Gastrocnemius medialis (tissue), 4 donors: ENCODE data around the gene TTLL1.

Experiments
- POLR2A ChIP-seq, 2 donors: fragments of 450-650 bp; IDR thresholded peaks; one replicate each; pipeline ENCODE4 v1.6.1; 2017; ENCODE audit warnings: antibody characterized with exemption in 2 of 2, mild to moderate bottlenecking in 2 of 2, moderate library complexity in 2 of 2
- TF ChIP-seq, protein P1 (sequence below), 5 experiments: fragments of 450-650 bp in 3 of 5; fragments of 200-600 bp in 2 of 5; sonication (generic) in 2 of 5; IDR thresholded peaks in 4 of 5; conservative IDR thresholded peaks in 1 of 5; 1 replicate in 4 of 5; 2 replicates in 1 of 5; pipeline ENCODE4 v1.5.1; 2016 to 2019; ENCODE audit warnings: antibody characterized with exemption in 5 of 5, mild to moderate bottlenecking in 3 of 5, moderate library complexity in 3 of 5

- TF ChIP-seq, protein P1, sequence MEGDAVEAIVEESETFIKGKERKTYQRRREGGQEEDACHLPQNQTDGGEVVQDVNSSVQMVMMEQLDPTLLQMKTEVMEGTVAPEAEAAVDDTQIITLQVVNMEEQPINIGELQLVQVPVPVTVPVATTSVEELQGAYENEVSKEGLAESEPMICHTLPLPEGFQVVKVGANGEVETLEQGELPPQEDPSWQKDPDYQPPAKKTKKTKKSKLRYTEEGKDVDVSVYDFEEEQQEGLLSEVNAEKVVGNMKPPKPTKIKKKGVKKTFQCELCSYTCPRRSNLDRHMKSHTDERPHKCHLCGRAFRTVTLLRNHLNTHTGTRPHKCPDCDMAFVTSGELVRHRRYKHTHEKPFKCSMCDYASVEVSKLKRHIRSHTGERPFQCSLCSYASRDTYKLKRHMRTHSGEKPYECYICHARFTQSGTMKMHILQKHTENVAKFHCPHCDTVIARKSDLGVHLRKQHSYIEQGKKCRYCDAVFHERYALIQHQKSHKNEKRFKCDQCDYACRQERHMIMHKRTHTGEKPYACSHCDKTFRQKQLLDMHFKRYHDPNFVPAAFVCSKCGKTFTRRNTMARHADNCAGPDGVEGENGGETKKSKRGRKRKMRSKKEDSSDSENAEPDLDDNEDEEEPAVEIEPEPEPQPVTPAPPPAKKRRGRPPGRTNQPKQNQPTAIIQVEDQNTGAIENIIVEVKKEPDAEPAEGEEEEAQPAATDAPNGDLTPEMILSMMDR (IDR thresholded peaks at IDR 0.05 in 4 of 5, conservative IDR thresholded peaks at IDR 0.05 in 1 of 5), result no peak
- no peak for TF ChIP-seq POLR2A (IDR thresholded peaks at IDR 0.05)
Observed at GRCh38 chr22:43042101-43042780, 47.0 kb downstream of the TTLL1 start.
